ENCODE results near the gene TEX14.
"Not testable (repeated sequence)": the region's sequence is repeated elsewhere in the genome, so short reads cannot be mapped to it uniquely, and the experiment has no call there.

TEX14 gene

DNA sequence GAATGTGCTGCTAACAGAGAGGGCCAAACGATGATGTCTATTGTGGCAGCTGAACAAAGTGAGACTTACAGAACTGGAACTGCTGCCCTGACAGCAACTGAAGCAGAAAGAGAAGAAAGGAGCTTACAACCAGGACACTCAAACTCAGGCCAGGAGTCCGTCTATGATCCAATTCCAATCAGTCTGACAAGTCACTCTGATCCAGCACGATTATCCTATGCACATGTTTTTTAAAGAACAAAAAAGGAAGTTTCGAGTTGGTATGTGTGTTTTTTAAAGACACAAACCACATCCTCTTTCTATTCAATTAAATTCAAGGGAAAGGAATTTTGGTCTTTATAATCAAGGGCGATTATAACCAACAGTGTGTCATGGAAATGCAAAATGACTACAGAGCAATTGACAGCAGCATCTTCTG lies 135.0 kb downstream of the TEX14 start:
- no peak for DNase-seq (ENCODE audit: low read depth)

DNA sequence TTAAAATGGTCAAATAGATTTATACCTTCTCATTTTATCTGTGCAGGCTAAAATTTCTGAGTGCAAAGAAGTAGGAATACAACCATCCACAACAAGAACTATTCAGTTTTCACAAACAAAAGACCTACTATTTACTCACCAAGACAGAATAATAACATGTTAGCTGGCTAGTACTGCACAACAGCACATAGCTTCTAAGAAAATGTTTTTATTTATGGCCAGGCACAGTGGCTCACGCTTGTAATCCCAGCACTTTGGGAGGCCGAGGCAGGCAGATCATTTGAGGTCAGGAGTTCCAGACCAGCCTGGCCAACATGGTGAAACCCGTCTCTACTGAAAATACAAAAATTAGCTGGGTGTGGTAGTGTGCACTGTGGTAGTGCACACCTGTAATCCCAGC lies 136.7 kb downstream of the TEX14 start:
- DNase-seq (ENCODE audit: low read depth): not testable (repeated sequence)

DNA sequence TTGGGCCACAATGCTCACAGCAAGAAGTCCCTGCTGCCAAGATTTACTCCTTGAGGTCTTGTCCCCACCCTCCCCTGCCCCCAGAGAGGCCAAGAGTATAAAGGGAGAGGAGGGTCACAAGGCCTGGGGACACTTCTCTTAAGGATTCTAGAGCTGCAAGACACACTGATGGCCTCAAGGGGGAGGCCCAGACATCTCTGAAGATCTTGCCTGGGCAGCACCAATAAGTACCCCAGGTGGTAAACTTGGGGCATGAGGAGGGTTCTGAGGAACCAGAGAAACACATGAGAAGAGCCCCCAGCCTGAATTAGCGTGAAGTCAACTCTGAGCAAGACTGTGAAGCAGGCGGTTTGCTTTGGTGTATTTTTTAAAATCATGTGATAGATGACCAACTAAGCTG lies 150.6 kb downstream of the TEX14 start:
- no peak for DNase-seq (ENCODE audit: low read depth)

DNA sequence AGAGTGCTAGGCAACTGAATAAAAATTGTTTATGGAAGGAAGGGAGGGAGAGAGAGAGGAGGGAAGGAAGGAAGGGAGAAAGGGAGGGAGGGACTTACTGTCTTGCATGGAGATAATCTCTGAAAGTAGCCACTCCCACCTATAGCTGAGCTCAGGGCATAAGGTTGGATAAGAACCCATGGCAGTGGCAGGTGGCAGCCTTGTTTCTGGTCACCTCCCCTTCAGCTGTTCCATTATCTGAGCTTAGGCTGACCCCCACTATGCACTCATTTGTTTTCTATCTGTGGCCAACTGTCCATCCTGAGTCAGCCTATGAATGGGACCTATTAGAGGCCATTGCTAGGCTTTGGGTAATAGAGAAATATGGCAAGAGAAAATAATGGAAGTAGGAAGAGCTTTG lies 152.1 kb downstream of the TEX14 start:
- no peak for DNase-seq (ENCODE audit: low read depth)

DNA sequence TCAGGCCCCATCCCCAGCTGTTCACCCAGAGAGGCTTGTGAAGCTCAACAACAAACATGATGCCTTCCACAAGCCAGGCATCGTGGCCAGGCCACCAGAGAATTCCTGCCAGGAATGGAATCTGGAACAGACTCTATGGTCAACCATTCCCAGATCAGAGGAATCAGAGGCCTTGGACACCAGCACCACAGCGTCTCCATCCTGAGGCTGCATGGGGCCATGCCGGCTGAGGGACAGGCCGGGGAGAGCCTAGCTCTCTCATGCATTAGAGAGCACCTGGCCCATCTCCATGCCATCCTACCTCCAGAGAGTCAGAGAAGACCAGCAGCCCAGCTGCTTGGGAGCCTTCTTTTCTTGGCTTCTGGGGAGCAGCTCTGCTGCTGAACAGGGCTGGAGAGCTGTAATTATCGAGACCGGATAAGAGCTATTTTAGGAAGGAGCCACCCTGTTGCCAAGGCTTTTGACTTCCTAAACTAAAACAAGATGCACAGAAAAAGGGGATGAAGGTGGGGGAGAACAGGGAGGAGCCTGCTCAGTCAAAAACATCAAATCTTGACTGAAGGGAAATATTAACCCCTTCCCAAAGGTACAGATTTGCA lies 152.9 kb downstream of the TEX14 start:
- DNase-seq (ENCODE audit: low read depth): no peak

DNA sequence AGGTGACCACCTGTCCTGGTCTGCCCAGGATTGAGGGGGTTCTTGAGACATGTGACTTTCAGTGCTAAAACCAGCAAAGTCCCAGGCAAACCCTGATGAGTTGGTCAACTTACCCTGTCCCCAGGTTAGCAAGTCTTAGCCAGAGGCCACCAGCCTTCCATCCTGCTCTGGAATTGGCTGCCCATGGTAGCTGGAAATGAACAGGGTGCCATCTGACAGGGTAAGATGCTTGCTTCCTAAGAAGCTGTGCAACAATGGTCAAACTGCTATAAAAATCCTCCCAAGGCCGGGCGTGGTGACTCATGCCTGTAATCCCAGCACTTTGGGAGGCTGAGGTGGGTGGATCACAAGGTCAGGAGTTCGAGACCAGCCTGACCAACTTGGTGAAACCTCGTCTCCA lies 154.6 kb downstream of the TEX14 start:
- DNase-seq (ENCODE audit: low read depth): no peak

DNA sequence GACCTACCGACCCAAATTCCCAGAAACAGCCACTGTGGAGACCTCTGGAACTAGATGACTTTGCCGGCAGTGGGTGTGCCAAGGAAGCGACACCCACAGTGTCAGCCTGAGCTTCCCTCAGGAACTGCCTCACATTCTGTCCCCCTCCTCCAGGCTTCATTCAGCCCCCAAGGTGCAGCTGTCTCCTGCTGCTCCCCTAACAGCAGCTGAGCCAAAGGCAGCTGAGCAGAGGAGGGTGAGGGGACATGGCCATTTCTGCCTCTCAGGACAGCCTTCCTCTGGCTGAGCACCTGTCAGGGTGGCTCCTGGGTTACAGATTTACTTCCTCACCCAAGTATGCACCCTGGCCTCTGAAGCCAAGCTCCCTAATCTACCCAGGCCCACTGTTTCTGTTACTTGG lies 155.3 kb downstream of the TEX14 start:
- no peak for DNase-seq (ENCODE audit: low read depth)

DNA sequence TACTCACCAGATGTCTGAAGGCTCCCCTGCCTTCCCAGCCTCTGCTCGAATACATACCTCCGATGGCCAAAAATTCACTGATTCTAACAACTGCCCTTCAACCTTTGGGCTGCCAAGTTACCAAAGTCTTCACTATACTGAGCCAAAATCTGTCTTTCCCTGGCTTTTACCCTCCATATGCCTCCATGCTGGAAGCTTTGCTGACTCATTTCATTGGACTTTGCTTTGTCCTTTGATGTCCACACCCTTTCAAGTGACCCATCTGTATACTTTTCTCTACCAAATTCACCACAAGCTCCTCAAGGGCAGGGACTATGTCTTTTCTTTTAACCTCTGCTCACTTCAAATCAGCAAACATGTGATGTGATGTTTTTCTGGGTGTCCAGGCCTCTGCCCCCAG lies 156.4 kb downstream of the TEX14 start:
- no peak for DNase-seq (ENCODE audit: low read depth)

DNA sequence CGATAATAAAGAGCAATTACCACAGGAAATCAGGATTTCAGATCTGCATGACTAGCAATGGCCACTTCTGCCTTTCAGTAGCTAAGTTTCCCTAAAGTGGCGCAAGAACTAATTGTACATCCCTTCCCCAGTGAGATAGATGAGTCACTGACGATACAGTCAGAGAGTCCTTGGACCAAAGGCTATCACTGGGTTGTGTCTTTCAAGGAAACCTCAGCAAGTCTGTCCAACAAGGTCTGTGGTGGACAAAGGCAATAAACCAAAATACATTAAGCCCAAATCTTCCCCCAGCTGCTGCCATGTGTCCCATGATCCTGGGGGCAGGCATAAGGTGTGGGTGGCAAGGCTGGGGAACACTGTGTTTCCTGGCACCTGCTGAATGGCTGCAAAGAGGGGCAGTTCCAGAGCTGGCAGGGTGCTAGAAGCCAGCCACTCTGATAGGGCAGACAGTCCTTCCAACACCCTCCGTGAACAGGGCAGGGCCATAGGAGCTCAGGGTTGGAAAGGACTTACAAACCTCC lies 156.9 kb downstream of the TEX14 start:
- DNase-seq (ENCODE audit: low read depth): no peak

DNA sequence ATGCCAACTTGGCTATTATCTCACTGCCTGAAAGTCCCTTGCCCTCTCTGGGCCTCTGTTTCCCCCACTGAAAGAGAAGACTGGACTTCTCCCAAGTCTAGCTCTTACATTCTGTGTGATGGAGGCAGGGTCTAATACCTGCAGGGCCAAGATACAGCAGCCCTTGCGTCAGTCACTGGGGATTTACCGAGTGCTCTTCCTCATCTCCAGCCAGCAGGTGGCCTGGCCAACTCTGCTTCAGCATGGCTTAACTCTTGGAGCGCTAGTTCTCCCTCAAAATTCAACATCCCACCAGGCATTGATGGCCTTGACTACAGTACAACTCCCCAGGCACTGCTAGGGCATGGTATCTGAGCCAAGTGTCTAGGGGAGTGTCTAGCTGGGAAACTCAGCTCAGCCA lies 157.5 kb downstream of the TEX14 start:
- DNase-seq (ENCODE audit: low read depth): no peak

DNA sequence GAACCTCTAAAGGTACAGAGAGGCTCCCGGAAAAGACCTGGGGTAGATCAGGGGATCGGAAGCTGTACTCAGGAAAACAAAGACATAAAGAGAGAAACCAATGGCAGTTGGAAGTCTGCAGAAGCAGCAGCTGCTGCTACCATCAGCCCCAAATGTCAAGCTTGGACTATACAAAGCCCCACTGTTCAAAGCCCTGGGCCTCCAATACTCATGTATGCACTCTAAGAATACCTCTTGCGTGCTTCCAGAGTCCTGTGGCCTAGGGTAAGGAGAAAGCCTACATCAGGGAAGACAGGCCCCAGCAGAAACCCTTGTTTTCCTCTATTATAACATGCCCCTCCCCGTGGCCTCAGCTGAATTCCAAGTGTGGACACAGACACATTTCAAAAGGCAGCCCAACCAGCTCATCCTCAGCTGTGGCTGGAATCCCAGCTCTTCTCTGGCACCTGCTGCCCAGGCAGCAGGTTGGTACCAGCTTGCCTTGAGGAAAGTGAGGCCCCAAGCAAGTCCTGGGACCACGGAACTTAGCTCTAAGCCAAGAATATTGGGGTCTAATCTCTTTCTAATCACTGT lies 158.1 kb downstream of the TEX14 start:
- no peak for DNase-seq (ENCODE audit: low read depth)

DNA sequence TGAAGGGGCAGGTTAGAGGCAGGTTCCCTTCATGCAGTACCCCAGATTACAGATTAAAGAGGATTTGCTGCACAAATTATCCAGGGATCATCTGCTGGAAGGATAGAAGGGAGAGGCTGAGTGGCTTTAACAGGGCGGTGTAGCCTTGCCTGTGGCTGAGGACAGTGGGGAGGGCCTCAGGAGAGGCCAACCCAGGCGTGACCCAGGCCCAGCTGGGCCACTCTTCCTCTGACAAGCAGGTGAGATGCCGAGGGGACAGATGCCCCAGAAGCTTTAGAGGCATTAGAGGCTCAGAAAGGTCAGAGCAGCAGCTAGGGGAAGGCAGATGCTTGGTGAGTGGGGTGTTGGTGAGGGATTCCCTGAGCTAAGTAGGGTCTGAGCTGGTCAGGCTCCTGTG lies 159.3 kb downstream of the TEX14 start:
- no peak for DNase-seq (ENCODE audit: low read depth)

DNA sequence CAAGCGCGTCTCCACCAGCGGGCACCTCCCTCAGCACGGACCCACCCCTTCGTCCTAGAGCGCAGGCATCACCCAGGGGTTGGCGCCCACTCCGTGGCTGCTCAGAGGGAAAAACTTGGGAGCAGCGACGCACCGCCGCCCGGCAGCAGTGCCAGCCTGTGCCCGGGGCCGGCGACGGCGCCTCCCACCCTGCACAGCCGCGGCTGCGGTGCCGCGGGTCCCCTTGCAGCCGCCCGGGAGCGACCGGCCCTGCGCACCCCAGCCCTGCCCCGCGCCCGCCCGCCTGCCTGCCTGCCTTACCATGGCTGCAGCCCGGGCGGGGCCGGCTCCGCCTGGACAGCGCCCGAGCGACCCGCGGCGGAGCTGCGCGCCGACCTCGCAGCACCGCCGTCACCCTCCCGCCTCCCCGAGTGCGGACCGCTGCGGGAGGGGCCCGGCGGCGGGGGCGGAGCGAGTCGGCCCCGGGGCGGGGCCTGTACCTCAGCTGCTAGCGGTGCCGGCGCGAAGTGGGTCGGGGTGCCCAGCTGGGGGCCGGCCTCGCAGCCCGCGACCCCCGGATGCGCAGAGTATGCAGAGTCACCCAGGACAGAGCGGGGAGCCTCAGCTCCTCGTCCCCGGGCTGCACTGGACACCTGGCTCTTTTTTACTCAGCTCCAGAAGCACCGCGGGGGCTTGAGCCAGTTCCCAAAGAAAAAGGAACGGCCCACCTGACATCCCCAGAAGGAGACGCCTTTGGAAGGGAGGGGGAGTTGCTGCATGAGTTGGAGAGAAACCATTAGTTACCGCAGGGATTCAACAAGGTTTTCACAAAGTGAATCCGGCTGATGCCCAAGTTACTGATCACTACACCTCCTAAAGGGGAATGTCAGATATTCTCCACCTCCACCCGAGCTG lies 159.9 kb downstream of the TEX14 start:
- DNase-seq (ENCODE audit: low read depth): no peak

DNA sequence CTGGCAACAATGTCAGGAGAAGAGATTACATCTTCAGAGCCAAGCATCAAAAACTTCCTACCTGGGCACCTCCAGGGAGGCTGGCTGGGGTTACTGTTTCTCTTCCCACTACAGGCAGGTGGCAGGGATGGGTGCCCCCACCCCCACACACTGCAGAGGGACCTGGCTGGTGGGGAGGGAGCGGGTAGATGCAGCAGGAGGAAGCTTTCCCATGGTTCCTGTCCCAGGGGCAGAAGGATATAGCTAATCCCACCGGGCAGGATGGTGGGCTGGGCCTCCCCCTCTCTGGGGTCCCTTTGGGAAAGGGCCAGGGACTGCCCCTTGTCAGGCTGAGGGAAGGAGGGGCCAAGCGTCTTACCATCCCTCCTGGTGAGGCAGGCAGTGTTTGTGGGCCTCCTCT lies 160.7 kb downstream of the TEX14 start:
- no peak for DNase-seq (ENCODE audit: low read depth)

DNA sequence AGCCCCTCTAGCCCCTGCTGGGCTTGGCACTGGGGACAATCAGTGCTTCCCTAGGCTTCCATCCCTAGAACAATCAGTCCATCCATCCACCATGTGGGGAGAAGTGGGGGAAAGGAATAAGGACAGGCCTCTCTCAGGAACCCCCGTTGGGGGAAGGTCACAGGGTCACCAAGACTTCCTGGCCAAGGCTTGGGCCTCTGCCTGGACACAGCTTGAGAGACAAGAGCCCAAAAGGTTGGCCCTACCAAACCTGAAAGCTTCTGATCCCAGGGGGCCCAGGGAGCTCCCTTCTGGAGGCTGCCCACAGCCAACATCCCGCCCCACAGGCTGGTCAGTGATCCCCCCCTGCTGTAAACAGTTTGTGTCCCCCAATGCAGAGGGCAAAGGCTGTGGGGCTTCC lies 161.2 kb downstream of the TEX14 start:
- DNase-seq (ENCODE audit: low read depth): no peak

DNA sequence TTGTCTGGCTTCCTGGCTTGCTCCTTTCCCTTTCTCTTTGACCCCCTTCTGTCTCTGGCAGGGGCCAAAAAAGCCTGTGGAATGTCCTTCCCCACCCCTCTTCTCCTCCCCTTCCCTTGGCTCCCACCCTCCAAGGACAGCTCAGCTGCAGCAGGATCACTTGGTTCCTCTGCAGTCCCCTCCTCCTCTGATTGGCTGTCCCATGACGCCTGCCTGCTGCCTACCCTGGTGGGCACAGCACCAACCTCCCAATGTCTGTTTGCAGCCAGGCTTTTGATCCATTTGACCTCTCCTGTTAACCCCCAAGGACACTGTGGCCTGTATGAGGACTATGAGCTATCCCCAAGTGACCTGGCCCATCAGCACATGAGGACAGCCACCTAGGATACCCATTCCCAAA lies 162.6 kb downstream of the TEX14 start:
- DNase-seq (ENCODE audit: low read depth): no peak

DNA sequence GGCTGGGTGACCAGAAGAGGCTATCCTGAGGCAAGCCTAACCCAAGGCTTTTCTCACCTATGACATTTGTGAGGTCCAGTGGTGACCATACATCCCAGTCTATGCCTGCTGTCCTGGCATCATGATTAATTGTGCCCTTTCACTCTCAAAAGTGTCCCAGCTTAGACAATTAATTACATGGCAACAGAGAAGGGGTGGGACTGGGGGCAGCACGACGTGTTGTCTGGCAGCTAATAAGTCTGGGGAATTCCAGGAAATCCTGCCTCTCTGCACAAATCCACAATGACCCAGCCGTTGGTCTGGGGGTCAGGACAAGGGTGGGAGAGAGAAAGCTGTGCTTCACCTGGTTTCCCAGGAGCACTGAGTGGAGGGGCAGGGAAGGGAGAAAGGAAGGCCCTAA lies 163.4 kb downstream of the TEX14 start:
- no peak for DNase-seq (ENCODE audit: low read depth)

DNA sequence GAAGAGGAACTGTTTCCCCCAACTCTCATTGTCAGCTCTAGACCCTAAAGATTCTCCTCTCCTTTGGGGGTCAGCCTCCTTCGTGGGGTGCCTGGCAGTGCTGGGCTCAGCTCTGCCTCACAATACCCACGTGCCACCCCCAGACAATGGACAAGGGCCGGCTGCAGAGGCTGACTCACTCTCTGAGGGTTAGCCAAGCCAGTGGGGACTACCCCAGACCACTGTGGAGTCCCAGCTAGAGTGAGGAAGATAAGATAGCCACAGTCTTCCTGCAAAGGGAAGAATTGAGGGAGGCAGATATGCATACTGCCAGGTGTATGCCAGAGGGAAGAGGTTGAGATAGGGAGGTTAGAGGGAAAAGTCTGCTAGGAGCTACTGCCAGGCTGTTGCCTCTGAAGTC lies 163.9 kb downstream of the TEX14 start:
- DNase-seq (ENCODE audit: low read depth): no peak

DNA sequence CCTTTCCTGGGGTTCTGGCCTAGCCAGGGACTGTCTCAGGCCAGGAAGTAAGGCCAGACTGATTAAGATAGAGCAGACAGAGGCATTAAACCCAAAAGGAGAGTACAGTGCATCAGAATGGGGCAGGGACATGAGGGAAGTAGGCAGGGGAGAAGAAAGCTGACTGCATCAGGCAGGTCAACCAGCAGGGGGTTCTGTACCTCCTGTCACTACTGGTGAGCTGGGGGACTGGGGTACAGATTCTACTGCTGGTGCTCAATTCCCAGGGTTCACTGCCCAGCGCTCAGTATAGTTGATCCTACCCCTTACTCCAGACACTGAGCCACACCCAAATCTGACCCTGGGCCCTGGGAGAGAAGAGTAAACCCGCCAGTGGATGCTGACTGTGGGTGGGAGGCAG lies 164.5 kb downstream of the TEX14 start:
- DNase-seq (ENCODE audit: low read depth): no peak

DNA sequence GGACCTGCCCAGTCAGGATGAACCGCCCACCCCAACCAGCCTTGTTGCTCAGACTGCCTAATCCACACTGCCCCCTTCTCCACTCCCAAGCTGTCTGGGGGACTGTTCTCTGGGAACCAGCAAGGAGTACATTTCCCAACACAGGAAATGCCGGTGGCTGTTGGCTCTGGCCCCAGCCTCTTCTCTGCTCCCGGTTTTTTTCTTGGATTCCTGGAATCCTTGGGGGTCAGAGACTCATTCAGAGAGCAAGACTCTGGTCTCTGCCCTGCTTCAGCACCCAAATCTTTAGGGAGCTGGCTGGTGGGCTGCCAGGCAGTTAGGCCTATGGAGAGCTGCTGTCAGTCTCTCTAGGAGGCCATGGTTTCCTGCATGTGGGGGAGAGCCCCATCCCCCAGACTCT lies 166.6 kb downstream of the TEX14 start:
- DNase-seq (ENCODE audit: low read depth): no peak

DNA sequence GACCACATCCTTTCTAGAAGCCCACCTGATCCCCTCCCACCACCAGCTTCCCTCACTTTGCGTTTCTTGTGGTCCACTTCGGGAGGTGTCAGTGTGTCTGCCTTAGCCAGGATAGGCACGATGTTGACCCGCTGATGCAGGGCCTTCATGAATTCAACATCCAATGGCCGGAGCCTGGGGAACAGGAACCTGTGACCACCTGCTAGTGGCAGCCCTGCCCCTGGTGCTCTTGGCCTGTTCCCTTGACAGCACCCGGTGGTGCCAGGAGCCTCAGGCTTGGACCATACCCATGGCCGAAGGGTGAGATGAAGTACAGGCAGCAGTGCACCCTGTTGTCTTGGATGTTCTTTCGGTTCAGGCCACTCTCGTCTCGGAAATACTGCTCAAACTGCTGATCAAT lies 170.2 kb downstream of the TEX14 start:
- DNase-seq (ENCODE audit: low read depth): no peak

DNA sequence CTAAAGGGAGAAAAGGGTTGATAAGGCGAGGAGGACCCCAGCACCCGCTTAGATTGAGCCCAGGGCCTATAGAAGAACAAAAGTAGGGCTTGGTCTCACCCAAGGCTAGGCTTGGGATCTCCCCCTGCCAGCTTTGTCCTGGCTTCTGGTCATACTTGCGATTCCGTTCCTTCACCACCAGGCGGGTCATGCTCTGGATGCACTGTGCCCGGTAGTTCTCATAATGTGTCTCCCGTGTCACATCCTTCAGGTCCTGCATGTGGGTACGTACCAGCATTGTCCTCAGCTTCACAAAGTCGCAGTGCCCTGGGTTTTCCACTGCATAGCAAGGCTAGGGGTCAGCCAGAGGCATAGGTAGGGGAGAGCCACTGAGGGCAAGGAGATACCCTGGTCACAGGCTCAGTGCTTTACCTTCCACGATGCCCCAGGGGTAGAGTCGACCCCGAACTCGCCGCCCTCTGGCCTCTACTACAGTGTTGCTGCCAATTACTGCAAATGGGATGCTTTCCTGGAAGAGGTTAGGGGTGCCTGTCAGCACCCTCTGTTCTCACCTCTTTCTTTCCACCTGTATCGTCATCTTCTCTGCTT lies 170.9 kb downstream of the TEX14 start:
- DNase-seq (ENCODE audit: low read depth): no peak

All from fibroblast of the conjunctiva (primary cell).